Brain microvascular endothelial cell (primary cell): ENCODE results near the gene CRK.

ENCODE experiments used
- DNase-seq: peaks from one replicate; pipeline ENCODE4 v3.0.0-alpha.2; 2020
- H3K27ac ChIP-seq: fragments of 250-450 bp; sonication (Bioruptor Pico); 2 replicates; pipeline ENCODE4 v1.5.1; 2020; ENCODE audit warnings: mild to moderate bottlenecking, moderate library complexity
- H3K27me3 ChIP-seq: fragments of 250-450 bp; sonication (Bioruptor Pico); replicated peaks from 2 replicates; pipeline ENCODE4 v1.5.1; 2020; ENCODE audit warnings: mild to moderate bottlenecking
- H3K36me3 ChIP-seq: fragments of 250-450 bp; sonication (Bioruptor Pico); replicated peaks from 2 replicates; pipeline ENCODE4 v1.5.1; 2020; ENCODE audit warnings: mild to moderate bottlenecking
- H3K4me3 ChIP-seq: 2 replicates; pipeline ENCODE4 v1.5.1; 2011; ENCODE audit warnings: low read depth, mild to moderate bottlenecking, control low read depth, low read length, moderate library complexity
- CTCF ChIP-seq: IDR thresholded peaks from 2 replicates; pipeline ENCODE4 v1.5.1; 2011; ENCODE audit warnings: low read depth, mild to moderate bottlenecking, moderate library complexity, low read length, control low read depth, inconsistent platforms; ENCODE audit errors: missing control alignments
- in situ Hi-C: cut with HindIII; loops from 2 replicates; pipeline ENCODE4 v1.10.0; 2017; ENCODE audit warnings: low sequenced_read_pairs, low pct_ligation_motif_present

The CRK gene

GRCh38 chr17:1474402-1475189, 18.6 kb upstream of the CRK start:
- DNase-seq, result no peak
- in situ Hi-C loops, result no loop called here
- no peaks in the 10 kb centered on the region for H3K27me3 ChIP-seq
- TF ChIP-seq CTCF, result no peak
- H3K4me3 ChIP-seq, result no peak overlapping the region
- H3K27ac ChIP-seq, result no peak overlapping the region
- peaks cover 68% of the 10 kb centered on the region for H3K36me3 ChIP-seq

GRCh38 chr17:1473841-1474240, 17.8 kb upstream of the CRK start:
- TF ChIP-seq CTCF, result no peak
- DNase-seq, result no peak
- peaks cover 71% of the 10 kb centered on the region for H3K36me3 ChIP-seq
- in situ Hi-C loops, result no loop called here
- H3K4me3 ChIP-seq, result no peak overlapping the region
- no peak overlapping the region for H3K27ac ChIP-seq
- H3K27me3 ChIP-seq, result no peaks in the 10 kb centered on the region

GRCh38 chr17:1473170-1473569, 17.1 kb upstream of the CRK start:
- Histone ChIP-seq H3K4me3 (no peak overlapping the region), H3K27me3 (no peaks in the 10 kb centered on the region), H3K27ac (no peak overlapping the region), H3K36me3 (peaks cover 70% of the 10 kb centered on the region)
- in situ Hi-C loops, result no loop called here
- peak; percentile 25 for TF ChIP-seq CTCF
- DNase-seq, result no peak

GRCh38 chr17:1471911-1472821, 16.1 kb upstream of the CRK start:
- no peaks in the 10 kb centered on the region for H3K27me3 ChIP-seq
- H3K27ac ChIP-seq, result no peak overlapping the region
- DNase-seq, result no peak
- H3K4me3 ChIP-seq, result no peak overlapping the region
- TF ChIP-seq CTCF, result no peak
- in situ Hi-C loops, result no loop called here
- H3K36me3 ChIP-seq, result peaks cover 65% of the 10 kb centered on the region

- in situ Hi-C loops, result no loop called here
- H3K27me3 ChIP-seq, result no peaks in the 10 kb centered on the region
- no peak overlapping the region for H3K27ac ChIP-seq
- H3K4me3 ChIP-seq, result no peak overlapping the region
- peaks cover 66% of the 10 kb centered on the region for H3K36me3 ChIP-seq
- TF ChIP-seq CTCF, result no peak
- DNase-seq, result no peak
Measured at GRCh38 chr17:1471490-1471889, 15.5 kb upstream of the CRK start.
